Sigmoid colon (tissue), 4 donors: ENCODE measurements around the gene PCGF3.

Source experiments
- CTCF ChIP-seq, 4 experiments: fragments of 450-650 bp in 3 of 4; fragments of 200-600 bp in 1 of 4; IDR thresholded peaks; one replicate each; pipeline ENCODE4 v1.5.1; 2016 to 2019; ENCODE audit warnings: antibody characterized with exemption in 4 of 4, mild to moderate bottlenecking in 3 of 4, moderate library complexity in 2 of 4
- EP300 ChIP-seq, 4 donors: sonication (generic); formaldehyde crosslinking; IDR thresholded peaks; one replicate each; pipeline ENCODE4 v1.6.1; 2017; ENCODE audit warnings: antibody characterized with exemption in 4 of 4
- POLR2A ChIP-seq, 2 donors: fragments of 450-650 bp; IDR thresholded peaks; one replicate each; pipeline ENCODE4 v1.6.1; 2016; ENCODE audit warnings: antibody characterized with exemption in 2 of 2, mild to moderate bottlenecking in 2 of 2, moderate library complexity in 2 of 2

GRCh38 chr4:712093-712492, 6.5 kb downstream of the PCGF3 start:
- TF ChIP-seq CTCF (IDR thresholded peaks at IDR 0.05): no peak
- no peak for TF ChIP-seq POLR2A (IDR thresholded peaks at IDR 0.05)
- no peak for TF ChIP-seq EP300 (IDR thresholded peaks at IDR 0.05)
